NB4 (cell line): Measurements from ENCODE around the gene FA2H.

Experiments
- POLR2A ChIP-seq: IDR thresholded peaks from 2 replicates; pipeline ENCODE4 v1.6.1; 2011; ENCODE audit warnings: mild to moderate bottlenecking; ENCODE audit not compliant: insufficient read length; ENCODE audit errors: extremely low read depth
- TF ChIP-seq, protein P1 (sequence below): IDR thresholded peaks from one replicate; pipeline ENCODE4 v1.5.1; 2012; ENCODE audit warnings: low read depth, low read length
- TF ChIP-seq, protein P2 (sequence below): IDR thresholded peaks from 2 replicates; pipeline ENCODE4 v1.6.1; 2011; ENCODE audit warnings: low read depth, low read length

DNA sequence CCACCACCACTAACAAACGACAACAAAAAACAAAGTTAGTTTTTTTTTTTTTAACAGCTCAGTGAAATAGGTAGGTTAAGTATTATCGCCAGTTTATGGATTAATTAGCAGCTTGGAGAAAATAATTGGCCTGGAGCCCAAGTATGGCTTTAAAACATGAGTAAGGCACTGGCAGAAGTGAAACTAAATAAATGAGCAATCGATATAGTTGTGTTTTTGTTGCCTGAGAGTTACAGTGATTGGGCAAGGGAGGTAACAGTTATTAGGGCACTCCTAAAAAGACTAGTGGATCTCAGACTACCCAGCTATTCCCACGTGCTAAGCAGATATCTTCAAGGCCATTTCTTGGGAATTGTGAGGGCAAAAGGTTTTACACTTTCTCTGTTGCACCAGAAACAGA, 76.4 kb downstream of the FA2H start:
- TF ChIP-seq, protein P1, sequence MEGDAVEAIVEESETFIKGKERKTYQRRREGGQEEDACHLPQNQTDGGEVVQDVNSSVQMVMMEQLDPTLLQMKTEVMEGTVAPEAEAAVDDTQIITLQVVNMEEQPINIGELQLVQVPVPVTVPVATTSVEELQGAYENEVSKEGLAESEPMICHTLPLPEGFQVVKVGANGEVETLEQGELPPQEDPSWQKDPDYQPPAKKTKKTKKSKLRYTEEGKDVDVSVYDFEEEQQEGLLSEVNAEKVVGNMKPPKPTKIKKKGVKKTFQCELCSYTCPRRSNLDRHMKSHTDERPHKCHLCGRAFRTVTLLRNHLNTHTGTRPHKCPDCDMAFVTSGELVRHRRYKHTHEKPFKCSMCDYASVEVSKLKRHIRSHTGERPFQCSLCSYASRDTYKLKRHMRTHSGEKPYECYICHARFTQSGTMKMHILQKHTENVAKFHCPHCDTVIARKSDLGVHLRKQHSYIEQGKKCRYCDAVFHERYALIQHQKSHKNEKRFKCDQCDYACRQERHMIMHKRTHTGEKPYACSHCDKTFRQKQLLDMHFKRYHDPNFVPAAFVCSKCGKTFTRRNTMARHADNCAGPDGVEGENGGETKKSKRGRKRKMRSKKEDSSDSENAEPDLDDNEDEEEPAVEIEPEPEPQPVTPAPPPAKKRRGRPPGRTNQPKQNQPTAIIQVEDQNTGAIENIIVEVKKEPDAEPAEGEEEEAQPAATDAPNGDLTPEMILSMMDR = no peak
- no peak for TF ChIP-seq POLR2A
- TF ChIP-seq, protein P2, sequence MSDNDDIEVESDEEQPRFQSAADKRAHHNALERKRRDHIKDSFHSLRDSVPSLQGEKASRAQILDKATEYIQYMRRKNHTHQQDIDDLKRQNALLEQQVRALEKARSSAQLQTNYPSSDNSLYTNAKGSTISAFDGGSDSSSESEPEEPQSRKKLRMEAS = no peak
